SU-DHL-6 (cell line): Measurements from ENCODE around the gene ZNF467.

Source experiments
- H2AFZ ChIP-seq: fragments of 200-600 bp; sonication (generic); 2 replicates; pipeline ENCODE4 v1.6.1; 2014; ENCODE audit warnings: low read depth, mild to moderate bottlenecking, moderate library complexity, mixed read lengths, antibody characterized with exemption, low read length; ENCODE audit not compliant: severe bottlenecking
- H3F3A ChIP-seq: fragments of 200-600 bp; shearing (Covaris generic); 2 replicates; pipeline ENCODE4 v1.6.0; 2016; ENCODE audit warnings: antibody characterized with exemption, mild to moderate bottlenecking; ENCODE audit not compliant: insufficient read depth
- H3K27ac ChIP-seq: fragments of 200-600 bp; sonication (generic); 2 replicates; pipeline ENCODE4 v1.5.1; 2016; ENCODE audit warnings: low read depth, mild to moderate bottlenecking, low read length, moderate library complexity, mixed read lengths
- H3K27me3 ChIP-seq: fragments of 200-600 bp; sonication (generic), shearing (Covaris generic); 2 replicates; pipeline ENCODE4 v1.6.0; 2014; ENCODE audit warnings: mild to moderate bottlenecking, low read length
- H3K36me3 ChIP-seq: fragments of 200-600 bp; sonication (generic); 2 replicates; pipeline ENCODE4 v1.6.1; 2014; ENCODE audit warnings: mild to moderate bottlenecking, low read length, mixed read lengths
- H3K4me2 ChIP-seq: fragments of 300-600, 200-600 bp; shearing (Covaris generic), sonication (generic); 2 replicates; pipeline ENCODE4 v1.6.0; 2014; ENCODE audit warnings: low read length, low read depth, mild to moderate bottlenecking; ENCODE audit not compliant: poor library complexity, severe bottlenecking
- H3K4me3 ChIP-seq: fragments of 200-600 bp; sonication (generic); 2 replicates; pipeline ENCODE4 v1.5.1; 2014; ENCODE audit warnings: antibody characterized with exemption, low read length, mild to moderate bottlenecking, mixed read lengths; ENCODE audit not compliant: insufficient read depth, poor library complexity, severe bottlenecking
- H3K79me2 ChIP-seq: fragments of 200-600 bp; sonication (generic); 2 replicates; pipeline ENCODE4 v1.6.1; 2014; ENCODE audit warnings: mild to moderate bottlenecking, low read length, moderate library complexity; ENCODE audit not compliant: insufficient read depth
- H3K9ac ChIP-seq: fragments of 200-600 bp; sonication (generic); 2 replicates; pipeline ENCODE4 v1.7.0; 2014; ENCODE audit warnings: mild to moderate bottlenecking, low read length
- H3K9me2 ChIP-seq: fragments of 200-600 bp; sonication (generic); replicated peaks from 2 replicates; pipeline ENCODE4 v1.6.1; 2014; ENCODE audit warnings: low read length; ENCODE audit not compliant: insufficient read depth
- H3K9me3 ChIP-seq: fragments of 200-600 bp; sonication (generic); 2 replicates; pipeline ENCODE4 v1.6.1; 2014; ENCODE audit warnings: low read length, mixed read lengths; ENCODE audit not compliant: insufficient read depth
- H4K20me1 ChIP-seq: fragments of 200-600 bp; sonication (generic); 2 replicates; pipeline ENCODE4 v1.6.1; 2014; ENCODE audit warnings: low read depth, mild to moderate bottlenecking, antibody characterized with exemption, low read length, moderate library complexity, mixed read lengths
- EZH2phosphoT487 ChIP-seq: fragments of 200-600 bp; sonication (generic), shearing (Covaris generic); conservative IDR thresholded peaks from 2 replicates; pipeline ENCODE4 v1.6.1; 2018; ENCODE audit warnings: mild to moderate bottlenecking, antibody characterized with exemption, low read length, moderate library complexity, mixed read lengths
- TF ChIP-seq, protein P1 (sequence below): fragments of 200-600 bp; sonication (generic); IDR thresholded peaks from one replicate; pipeline ENCODE4 v1.5.1; 2017; ENCODE audit warnings: antibody characterized with exemption, mild to moderate bottlenecking, low read length, moderate library complexity; ENCODE audit not compliant: insufficient read depth, poor library complexity, severe bottlenecking

Gene ZNF467

DNA sequence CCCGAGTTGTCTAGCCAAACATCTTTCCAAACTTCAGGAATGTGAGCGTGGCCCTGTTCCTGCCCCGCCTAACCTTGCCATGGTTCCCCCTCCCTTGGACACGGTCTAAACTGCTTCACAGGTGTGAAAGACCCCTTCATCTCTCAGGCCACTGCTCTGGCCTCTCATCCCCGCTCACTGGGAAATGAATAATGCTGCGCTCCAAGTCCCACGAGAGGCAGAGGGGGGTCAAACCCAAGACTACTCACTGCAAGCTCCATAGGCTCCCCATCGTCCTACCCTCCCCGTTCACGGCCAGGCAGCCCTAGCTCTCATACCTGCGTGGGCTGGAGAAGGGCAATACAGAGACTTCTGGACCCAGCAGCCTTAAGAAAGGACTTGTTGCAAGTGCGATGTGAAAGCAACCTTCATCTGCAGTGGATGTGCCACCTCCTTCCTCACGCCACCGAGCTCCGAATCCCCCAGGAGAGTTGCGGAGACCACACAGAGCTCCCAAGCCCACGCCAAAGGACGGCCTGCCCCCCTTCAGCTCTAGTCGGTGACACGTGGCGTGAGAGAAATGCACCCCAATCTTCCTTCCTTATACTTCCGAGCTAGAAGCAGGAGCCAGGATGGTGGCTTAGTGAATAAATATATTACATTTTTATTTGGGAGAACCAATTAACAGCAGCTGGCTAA is 9.7 kb downstream of the ZNF467 start:
- Histone ChIP-seq H3K27me3 (no peaks in the 10 kb centered on the region), H3K9me2 (no peaks in the 10 kb centered on the region), H3F3A (no peaks in the 10 kb centered on the region), H4K20me1 (no peaks in the 10 kb centered on the region), H2AFZ (no peak overlapping the region), H3K9me3 (no peaks in the 10 kb centered on the region), H3K27ac (no peak overlapping the region), H3K79me2 (no peaks in the 10 kb centered on the region), H3K4me3 (no peak overlapping the region), H3K9ac (no peak overlapping the region), H3K4me2 (no peak overlapping the region), H3K36me3 (no peaks in the 10 kb centered on the region)
- TF ChIP-seq, protein P1, sequence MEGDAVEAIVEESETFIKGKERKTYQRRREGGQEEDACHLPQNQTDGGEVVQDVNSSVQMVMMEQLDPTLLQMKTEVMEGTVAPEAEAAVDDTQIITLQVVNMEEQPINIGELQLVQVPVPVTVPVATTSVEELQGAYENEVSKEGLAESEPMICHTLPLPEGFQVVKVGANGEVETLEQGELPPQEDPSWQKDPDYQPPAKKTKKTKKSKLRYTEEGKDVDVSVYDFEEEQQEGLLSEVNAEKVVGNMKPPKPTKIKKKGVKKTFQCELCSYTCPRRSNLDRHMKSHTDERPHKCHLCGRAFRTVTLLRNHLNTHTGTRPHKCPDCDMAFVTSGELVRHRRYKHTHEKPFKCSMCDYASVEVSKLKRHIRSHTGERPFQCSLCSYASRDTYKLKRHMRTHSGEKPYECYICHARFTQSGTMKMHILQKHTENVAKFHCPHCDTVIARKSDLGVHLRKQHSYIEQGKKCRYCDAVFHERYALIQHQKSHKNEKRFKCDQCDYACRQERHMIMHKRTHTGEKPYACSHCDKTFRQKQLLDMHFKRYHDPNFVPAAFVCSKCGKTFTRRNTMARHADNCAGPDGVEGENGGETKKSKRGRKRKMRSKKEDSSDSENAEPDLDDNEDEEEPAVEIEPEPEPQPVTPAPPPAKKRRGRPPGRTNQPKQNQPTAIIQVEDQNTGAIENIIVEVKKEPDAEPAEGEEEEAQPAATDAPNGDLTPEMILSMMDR: no peak
- TF ChIP-seq EZH2phosphoT487: no peak

- TF ChIP-seq, protein P1: no peak
- TF ChIP-seq EZH2phosphoT487: no peak
- no peaks in the 10 kb centered on the region for H3F3A ChIP-seq
- no peaks in the 10 kb centered on the region for H3K9me2 ChIP-seq
- H3K27me3 ChIP-seq: no peaks in the 10 kb centered on the region
- no peak overlapping the region for H3K9ac ChIP-seq
- H3K9me3 ChIP-seq: no peaks in the 10 kb centered on the region
- H3K79me2 ChIP-seq: no peaks in the 10 kb centered on the region
- no peaks in the 10 kb centered on the region for H4K20me1 ChIP-seq
- H3K4me2 ChIP-seq: no peak overlapping the region
- no peak overlapping the region for H2AFZ ChIP-seq
- no peak overlapping the region for H3K4me3 ChIP-seq
- H3K36me3 ChIP-seq: no peaks in the 10 kb centered on the region
- no peak overlapping the region for H3K27ac ChIP-seq
Observed at GRCh38 chr7:149762610-149763009, 10.8 kb downstream of the ZNF467 start.

GRCh38 chr7:149762089-149762488 is 11.3 kb downstream of the ZNF467 start:
- Histone ChIP-seq H3K36me3 (no peaks in the 10 kb centered on the region), H4K20me1 (no peaks in the 10 kb centered on the region), H3K9ac (no peak overlapping the region), H2AFZ (no peak overlapping the region), H3K9me2 (no peaks in the 10 kb centered on the region), H3F3A (no peaks in the 10 kb centered on the region), H3K9me3 (no peaks in the 10 kb centered on the region), H3K4me3 (no peak overlapping the region), H3K27me3 (no peaks in the 10 kb centered on the region), H3K4me2 (no peak overlapping the region), H3K27ac (no peak overlapping the region), H3K79me2 (no peaks in the 10 kb centered on the region)
- TF ChIP-seq, protein P1: no peak
- no peak for TF ChIP-seq EZH2phosphoT487
